SK-N-SH treated with all-trans-retinoic acid at 6 μM for 48 hours (cell line): ENCODE measurements around the gene RFX6.

Experiments used
- ARNTL ChIP-seq: fragments of 450-650 bp; formaldehyde crosslinking; IDR thresholded peaks from 2 replicates; pipeline ENCODE4 v1.5.0; 2020; ENCODE audit warnings: low read depth, mild to moderate bottlenecking, moderate library complexity, borderline replicate concordance
- SNAI2 ChIP-seq: fragments of 250-450 bp; sonication (Bioruptor Pico); IDR thresholded peaks from 2 replicates; pipeline ENCODE4 v1.5.0; 2020; ENCODE audit warnings: mild to moderate bottlenecking, moderate library complexity
- TOX ChIP-seq: fragments of 250-450 bp; sonication (Bioruptor Pico); IDR thresholded peaks from 2 replicates; pipeline ENCODE4 v1.8.0; 2021; ENCODE audit warnings: mild to moderate bottlenecking, moderate library complexity, borderline replicate concordance

GRCh38 chr6:116945809-116946208, 68.8 kb downstream of the RFX6 start:
- no peak for TF ChIP-seq SNAI2 (CRISPR knock-in tag)
- TF ChIP-seq TOX = no peak
- TF ChIP-seq ARNTL (CRISPR knock-in tag) = no peak
